Activated naive CD8-positive, alpha-beta T cell treated with anti-CD3 and anti-CD28 coated beads for 36 hours (primary cell): ENCODE results near the gene OTOP2. TPM values are rescaled to one million over a fixed set of nuclear protein-coding genes. Genes with fewer than 3 reads are reported as not detected.
"Not testable (repeated sequence)": the region's sequence is repeated elsewhere in the genome, so short reads cannot be mapped to it uniquely, and the experiment has no call there.

ENCODE experiments used
- DNase-seq: peaks from one replicate; pipeline ENCODE4 v3.0.0; 2021
- H3K27ac Mint-ChIP-seq: one replicate; pipeline ENCODE4 v1.8.0; 2022; ENCODE audit warnings: mild to moderate bottlenecking, moderate library complexity, mixed read lengths
- H3K27me3 Mint-ChIP-seq: one replicate; pipeline ENCODE4 v1.8.0; 2022; ENCODE audit warnings: mild to moderate bottlenecking, mixed read lengths
- H3K36me3 Mint-ChIP-seq: one replicate; pipeline ENCODE4 v1.8.0; 2021; ENCODE audit warnings: mild to moderate bottlenecking, mixed read lengths
- H3K4me1 Mint-ChIP-seq: one replicate; pipeline ENCODE4 v1.8.0; 2021; ENCODE audit warnings: mixed read lengths
- H3K4me3 Mint-ChIP-seq: one replicate; pipeline ENCODE4 v1.8.0; 2022; ENCODE audit warnings: mild to moderate bottlenecking, moderate library complexity, mixed read lengths
- H3K9me3 Mint-ChIP-seq: one replicate; pipeline ENCODE4 v1.8.0; 2022; ENCODE audit warnings: mixed read lengths
- total RNA-seq, 2 experiments: library from RNA; stranded (reverse); gene quantifications; one replicate each; pipeline ENCODE4 v1.2.3, GENCODE V29; 2021

OTOP2 gene
- total RNA-seq, 2 experiments from 2014 or later, result not detected

DNA sequence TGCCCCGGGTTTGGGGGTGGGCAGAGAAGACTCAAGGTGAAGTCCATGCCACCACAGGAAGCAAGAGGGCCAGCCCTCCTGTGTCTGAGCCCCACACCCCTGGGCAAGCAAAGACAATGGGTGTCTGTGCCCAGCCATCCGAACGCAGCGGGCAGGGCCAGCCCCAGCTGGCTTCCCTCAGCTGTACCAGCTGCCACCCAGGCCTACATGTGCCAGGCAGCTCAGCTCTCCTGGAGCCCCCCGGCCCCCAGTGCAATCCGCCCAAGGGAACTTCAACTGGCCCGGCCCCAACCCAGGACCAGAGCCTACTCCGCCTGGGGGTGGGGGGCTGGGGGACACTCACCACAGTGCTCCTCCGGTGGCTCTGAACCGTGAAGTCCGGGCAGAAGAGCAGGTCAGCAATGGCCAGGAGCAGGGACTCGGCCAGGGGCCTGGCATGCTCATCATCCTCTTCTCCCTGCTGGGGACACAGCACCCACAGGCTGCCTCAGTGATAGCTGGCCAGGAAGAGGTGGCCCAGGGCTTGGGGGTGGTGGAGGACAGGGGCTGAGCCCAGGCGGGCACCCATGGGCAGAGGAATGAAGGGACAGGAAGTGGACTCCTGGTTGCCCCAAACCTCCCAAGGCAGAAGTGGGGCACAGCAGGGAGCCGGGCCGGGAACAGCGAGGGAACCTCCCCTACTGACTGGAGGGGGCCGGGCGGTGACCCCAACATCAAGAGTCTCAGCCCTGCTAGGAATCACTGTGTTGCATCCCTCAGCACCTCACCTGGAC, 38.7 kb downstream of the OTOP2 start:
- no peaks in the 10 kb centered on the region for H3K36me3 Mint-ChIP-seq
- H3K4me3 Mint-ChIP-seq, result no peak overlapping the region
- H3K27me3 Mint-ChIP-seq, result no peaks in the 10 kb centered on the region
- no peak for DNase-seq
- H3K4me1 Mint-ChIP-seq, result peaks cover 7% of the 10 kb centered on the region
- H3K27ac Mint-ChIP-seq, result no peak overlapping the region
- no peaks in the 10 kb centered on the region for H3K9me3 Mint-ChIP-seq

DNA sequence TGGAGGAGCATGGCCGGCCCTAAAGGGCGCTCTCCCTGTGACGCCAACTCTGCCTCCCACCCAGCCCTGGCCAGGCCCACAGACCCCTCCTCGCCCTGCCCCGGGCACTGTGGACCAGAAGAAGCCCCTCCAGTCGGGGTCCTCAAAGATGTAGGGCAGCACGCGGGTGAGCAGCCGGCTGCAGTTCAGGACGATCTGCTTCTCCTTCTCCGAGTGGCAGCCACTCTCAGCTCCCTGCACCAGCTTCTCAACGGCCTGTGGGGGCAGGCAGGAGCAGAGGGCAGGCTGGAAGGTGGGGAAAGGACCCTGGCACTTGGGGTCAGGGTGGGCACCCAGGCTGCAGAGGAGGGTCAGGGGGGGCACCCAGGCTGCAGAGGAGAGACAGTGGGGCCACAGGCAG, 39.6 kb downstream of the OTOP2 start:
- no peak for DNase-seq
- no peak overlapping the region for H3K27ac Mint-ChIP-seq
- H3K9me3 Mint-ChIP-seq, result no peaks in the 10 kb centered on the region
- H3K36me3 Mint-ChIP-seq, result no peaks in the 10 kb centered on the region
- H3K4me1 Mint-ChIP-seq, result peaks cover 7% of the 10 kb centered on the region
- H3K4me3 Mint-ChIP-seq, result no peak overlapping the region
- H3K27me3 Mint-ChIP-seq, result no peaks in the 10 kb centered on the region

DNA sequence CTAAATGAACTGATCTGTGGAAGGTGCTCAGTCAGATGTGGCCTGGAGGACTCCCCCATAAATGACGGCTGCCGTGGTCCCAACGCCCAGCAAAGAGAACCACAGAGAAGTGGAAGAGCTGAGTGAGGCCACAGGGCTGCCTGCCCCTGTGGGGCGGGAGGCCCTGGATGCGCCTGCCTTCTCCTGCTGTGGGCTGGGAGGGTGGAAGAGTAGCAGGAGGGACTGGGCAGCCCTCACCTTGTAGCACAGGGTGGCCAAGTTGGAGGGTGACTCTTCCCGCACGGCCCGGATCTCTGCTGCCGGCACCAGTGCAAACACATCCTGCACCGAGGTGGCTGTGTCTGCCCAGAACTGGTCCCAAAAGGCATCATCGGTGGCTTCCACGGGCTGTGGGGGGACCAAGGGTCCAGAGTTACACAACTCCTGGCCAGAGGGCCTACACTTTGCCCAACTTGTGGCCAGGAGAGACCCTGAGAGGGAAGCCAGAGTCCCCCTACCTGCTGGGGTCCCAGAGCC, 40.2 kb downstream of the OTOP2 start:
- H3K36me3 Mint-ChIP-seq, result no peaks in the 10 kb centered on the region
- peaks cover 7% of the 10 kb centered on the region for H3K4me1 Mint-ChIP-seq
- H3K27me3 Mint-ChIP-seq, result no peaks in the 10 kb centered on the region
- H3K9me3 Mint-ChIP-seq, result no peaks in the 10 kb centered on the region
- H3K27ac Mint-ChIP-seq, result no peak overlapping the region
- DNase-seq, result no peak
- H3K4me3 Mint-ChIP-seq, result no peak overlapping the region

DNA sequence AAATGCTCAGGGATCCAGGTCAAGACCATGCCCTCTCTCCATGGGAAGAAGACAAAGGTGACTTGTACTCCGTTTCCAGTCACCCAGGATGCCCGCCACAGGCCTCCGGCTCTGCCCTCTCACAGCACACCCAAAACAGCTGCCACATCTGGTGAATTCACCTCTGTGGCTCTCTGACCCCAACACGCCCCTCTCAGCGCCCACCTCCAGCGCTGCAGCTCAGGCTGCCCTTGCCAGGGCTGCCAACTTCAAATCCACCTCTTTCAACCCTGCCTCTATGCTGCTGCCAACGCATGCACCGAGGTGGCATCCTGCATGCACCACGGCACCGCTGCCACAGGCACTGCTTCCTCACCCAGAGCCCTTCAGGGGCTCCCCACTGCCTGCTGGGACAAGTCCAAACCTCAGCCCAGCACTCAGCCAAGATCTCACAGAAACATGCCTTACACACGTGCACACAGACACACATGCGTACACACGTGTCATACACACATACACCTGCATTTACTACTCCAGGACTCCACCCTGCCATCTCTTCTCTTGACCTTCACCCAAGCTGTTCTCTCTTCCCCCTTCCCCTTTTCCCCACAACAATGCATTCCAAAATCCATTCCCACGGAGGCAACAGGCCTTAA, 41.0 kb downstream of the OTOP2 start:
- H3K36me3 Mint-ChIP-seq, result no peaks in the 10 kb centered on the region
- no peak for DNase-seq
- H3K27me3 Mint-ChIP-seq, result no peaks in the 10 kb centered on the region
- H3K9me3 Mint-ChIP-seq, result no peaks in the 10 kb centered on the region
- H3K4me3 Mint-ChIP-seq, result no peak overlapping the region
- H3K4me1 Mint-ChIP-seq, result peaks cover 7% of the 10 kb centered on the region
- no peak overlapping the region for H3K27ac Mint-ChIP-seq

DNA sequence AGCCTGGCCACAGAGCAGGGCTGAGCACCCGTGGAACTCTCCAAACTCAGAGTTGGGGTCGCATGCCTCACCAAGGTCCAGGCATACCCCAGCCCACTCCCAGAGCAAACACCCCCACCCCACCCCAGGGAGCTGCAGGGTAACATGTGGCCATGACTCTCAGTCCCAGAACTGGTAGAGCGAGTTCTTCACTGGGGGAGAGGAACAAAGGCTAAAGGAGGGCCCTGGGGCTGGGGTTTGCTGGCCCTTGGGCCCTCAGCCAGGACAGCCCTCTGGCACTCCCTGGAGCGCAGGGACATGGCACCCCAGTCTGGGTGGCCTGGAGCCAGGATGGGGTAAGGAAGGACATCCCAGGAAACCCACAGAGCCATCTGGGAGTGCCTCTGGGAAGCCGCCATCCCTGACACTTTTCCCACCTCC, 44.3 kb downstream of the OTOP2 start:
- Mint-ChIP-seq H3K27me3 (peaks cover 7% of the 10 kb centered on the region), H3K27ac (no peak overlapping the region), H3K36me3 (no peaks in the 10 kb centered on the region), H3K4me3 (no peak overlapping the region), H3K9me3 (no peaks in the 10 kb centered on the region), H3K4me1 (peaks cover 5% of the 10 kb centered on the region)
- DNase-seq, result no peak

DNA sequence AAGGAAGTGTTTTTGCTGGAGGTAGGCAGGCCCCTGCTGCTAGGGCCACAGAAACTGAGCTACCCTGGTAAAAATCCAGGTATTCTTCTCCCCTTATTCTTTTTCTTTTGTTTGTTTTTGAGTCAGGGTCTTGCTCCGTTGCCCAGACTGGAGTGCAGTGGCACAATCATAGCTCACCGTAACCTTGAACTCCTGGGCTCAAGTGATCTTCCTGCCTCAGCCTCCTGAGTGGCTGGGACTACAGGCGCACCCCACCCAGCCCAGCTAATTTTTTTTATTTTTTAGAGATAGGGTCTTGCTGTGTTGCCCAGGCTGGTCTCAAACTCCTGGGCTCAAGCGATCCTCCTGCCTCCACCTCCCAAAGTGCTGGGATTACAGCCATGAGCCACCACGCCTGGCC, 45.4 kb downstream of the OTOP2 start:
- not testable (repeated sequence) for DNase-seq, H3K4me1 Mint-ChIP-seq, H3K4me3 Mint-ChIP-seq, H3K36me3 Mint-ChIP-seq, H3K27ac Mint-ChIP-seq, H3K9me3 Mint-ChIP-seq
- H3K27me3 Mint-ChIP-seq, result peaks cover 18% of the 10 kb centered on the region

DNA sequence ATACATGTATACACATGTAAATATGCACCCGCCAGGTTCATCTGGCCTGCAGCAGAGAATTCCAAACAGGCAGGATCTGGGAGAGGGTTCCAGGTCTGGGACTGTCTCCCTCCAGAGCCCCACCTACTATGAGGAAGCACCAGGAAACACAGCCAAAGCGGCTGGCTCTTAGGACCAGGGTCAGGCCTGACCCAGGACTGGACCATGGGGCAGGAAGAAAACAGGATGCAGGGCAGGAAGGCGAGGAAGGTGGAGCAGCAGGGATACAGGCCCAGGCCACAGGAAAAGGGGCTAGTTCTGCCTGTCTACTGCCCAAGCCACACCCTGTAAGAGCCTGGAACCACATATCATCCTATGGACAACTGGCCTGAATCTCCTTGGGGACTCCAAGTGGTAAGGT, 46.3 kb downstream of the OTOP2 start:
- no peaks in the 10 kb centered on the region for H3K36me3 Mint-ChIP-seq
- no peaks in the 10 kb centered on the region for H3K9me3 Mint-ChIP-seq
- peaks cover 21% of the 10 kb centered on the region for H3K27me3 Mint-ChIP-seq
- H3K27ac Mint-ChIP-seq, result no peak overlapping the region
- H3K4me1 Mint-ChIP-seq, result peaks cover 5% of the 10 kb centered on the region
- DNase-seq, result no peak
- H3K4me3 Mint-ChIP-seq, result no peak overlapping the region

DNA sequence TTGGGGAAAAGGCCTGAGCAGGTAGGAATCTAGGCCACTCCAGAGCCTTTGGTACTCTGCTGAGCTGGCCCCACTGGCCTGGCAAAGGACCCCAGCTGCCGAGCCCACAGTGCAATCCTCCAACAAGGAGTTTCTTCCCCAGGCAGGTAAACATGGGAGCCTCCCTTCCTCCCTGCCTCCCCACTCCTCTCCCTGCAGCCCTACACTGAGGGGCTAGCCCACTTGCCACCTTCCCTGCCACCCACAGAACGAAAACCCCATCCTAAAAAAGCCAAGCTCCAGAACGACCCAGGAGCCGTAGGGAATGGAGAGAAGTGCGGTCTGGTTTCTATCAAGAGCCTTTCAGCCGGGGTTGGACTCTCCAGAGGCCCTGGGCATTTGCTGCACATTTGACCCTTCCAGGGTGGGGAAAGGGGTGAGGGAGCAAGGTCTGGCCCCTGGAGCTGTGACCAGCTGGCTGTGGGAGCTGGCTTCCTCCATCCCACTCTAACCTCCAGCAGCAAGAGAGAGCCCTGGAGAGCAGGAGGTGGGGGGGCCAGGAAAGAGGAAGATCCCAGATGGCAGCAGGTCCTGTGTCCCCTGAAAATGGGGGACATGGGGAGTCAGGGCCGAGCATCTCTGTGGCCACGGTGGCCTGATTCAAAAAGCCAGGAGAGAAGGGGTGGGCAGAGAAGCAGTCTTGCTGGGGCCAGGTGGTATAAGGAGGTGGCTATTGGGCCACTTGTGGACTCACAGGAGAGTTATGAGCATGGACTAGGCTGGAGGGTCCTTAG, 47.2 kb downstream of the OTOP2 start:
- Mint-ChIP-seq H3K36me3 (no peaks in the 10 kb centered on the region), H3K4me1 (peaks cover 5% of the 10 kb centered on the region), H3K27me3 (peaks cover 21% of the 10 kb centered on the region), H3K9me3 (no peaks in the 10 kb centered on the region), H3K27ac (no peak overlapping the region), H3K4me3 (peak overlapping the region; percentile 45)
- DNase-seq, result no peak

DNA sequence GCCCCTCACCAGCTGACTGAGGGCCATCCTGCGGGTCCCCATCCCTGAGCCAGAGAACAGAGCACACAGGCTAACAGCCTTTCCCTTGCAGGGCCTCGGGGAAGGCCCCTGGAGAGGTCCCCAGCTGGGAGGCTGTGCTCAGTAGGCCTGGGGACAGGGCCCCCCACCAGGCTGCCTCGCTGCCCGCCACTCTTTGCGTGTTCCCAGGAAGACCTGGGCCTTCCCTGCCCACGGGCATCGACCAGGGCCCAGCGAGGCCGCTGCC, 47.7 kb downstream of the OTOP2 start:
- H3K36me3 Mint-ChIP-seq, result no peaks in the 10 kb centered on the region
- H3K27me3 Mint-ChIP-seq, result peaks cover 21% of the 10 kb centered on the region
- DNase-seq, result no peak
- H3K4me3 Mint-ChIP-seq, result peak overlapping the region; percentile 45
- H3K9me3 Mint-ChIP-seq, result no peaks in the 10 kb centered on the region
- peaks cover 5% of the 10 kb centered on the region for H3K4me1 Mint-ChIP-seq
- H3K27ac Mint-ChIP-seq, result no peak overlapping the region

DNA sequence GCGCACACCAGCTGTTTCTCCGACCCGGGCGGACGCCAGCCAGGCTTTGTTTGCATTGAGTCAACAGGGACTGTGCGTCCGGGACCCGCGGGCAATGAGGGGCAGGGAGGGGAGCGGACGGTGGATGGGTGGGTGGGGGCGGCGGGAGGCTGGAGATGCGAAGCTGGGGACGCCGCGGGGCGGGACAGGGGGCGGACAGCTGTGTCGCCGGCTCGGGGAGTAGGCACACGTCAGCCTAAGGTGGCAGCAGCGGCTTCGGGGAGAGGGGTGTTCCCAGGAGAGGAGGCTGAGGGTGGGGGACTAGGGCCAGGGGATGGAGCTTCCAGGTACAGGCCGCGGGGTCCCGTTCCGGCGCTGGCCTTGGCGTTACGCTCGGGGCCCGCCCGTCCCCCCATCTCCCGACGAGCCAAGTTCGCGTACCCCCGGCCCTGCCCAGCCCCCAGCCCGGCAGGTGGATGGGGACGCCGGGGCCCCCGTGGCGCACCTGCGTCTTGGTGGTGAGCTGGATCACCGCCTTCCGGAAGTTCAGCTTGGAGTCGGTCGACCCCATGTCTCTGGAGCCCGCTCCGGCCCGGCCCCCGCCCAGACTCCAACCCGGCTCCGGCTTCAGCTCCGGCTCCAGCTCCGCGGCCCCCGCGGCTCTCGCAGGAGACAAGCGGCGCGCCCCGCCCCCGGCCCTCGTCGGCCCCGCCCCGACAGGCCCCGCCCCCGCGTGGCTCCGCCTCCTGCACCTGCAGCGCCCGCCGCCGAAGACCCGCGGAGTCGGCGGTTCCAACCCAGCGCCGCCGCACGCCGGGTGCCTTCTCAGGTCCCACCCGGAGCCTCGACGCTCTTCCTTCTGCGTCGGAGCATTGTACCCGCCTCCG, 48.3 kb downstream of the OTOP2 start, which contains the start of gene HID1:
TSS of gene HID1 (minus strand) at position 653 of the 866 bp plus-strand sequence. CDS start at position 550, 103 bp downstream.
- peak; percentile 79 for DNase-seq
- H3K36me3 Mint-ChIP-seq, result no peaks in the 10 kb centered on the region
- no peak within 1 kb of the TSS for H3K27ac Mint-ChIP-seq
- H3K4me3 Mint-ChIP-seq, result peak within 1 kb of the TSS; percentile 84
- H3K4me1 Mint-ChIP-seq, result peaks cover 5% of the 10 kb centered on the region
- peaks cover 21% of the 10 kb centered on the region for H3K27me3 Mint-ChIP-seq
- no peaks in the 10 kb centered on the region for H3K9me3 Mint-ChIP-seq

DNA sequence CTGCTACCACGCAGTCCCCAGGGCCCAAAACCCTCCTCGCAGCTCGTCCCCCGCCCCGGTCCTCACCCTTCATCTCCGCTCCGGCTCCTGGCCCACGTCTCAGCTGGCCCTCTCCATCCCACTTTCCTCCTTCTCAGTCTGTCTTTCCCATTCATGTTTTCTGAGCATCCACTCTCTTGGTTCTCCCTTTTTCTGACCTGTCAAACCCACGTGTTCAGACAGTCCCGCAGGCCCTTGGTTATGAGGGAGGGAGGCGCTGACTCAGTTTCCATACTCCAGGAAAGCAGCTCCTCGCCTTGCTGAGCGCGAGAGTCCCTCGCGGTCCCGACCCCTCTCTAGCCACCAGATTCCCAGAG, 48.9 kb downstream of the OTOP2 start:
- Mint-ChIP-seq H3K27ac (no peak overlapping the region), H3K9me3 (no peaks in the 10 kb centered on the region), H3K36me3 (no peaks in the 10 kb centered on the region), H3K4me1 (peaks cover 5% of the 10 kb centered on the region), H3K27me3 (peaks cover 21% of the 10 kb centered on the region), H3K4me3 (peak overlapping the region; percentile 84)
- no peak for DNase-seq

DNA sequence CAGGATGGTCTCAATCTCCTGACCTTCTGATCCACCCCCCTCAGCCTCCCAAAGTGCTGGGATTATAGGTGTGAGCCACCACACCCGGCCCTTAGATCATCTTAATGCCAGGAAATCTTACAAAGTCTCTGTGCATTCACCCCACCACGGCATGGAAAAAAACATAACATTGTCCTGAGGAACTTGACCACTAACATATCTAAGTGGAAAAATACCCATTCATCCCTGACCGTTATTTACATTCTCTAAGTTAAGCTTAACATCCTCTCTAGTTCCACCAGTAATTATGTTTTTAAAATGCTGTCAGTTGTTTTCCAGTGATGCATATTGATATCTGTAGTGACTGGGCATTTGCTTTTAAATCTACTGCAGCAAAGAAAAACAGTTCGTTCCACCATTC, 51.9 kb downstream of the OTOP2 start:
- peaks cover 7% of the 10 kb centered on the region for H3K4me1 Mint-ChIP-seq
- no peak for DNase-seq
- H3K9me3 Mint-ChIP-seq, result no peaks in the 10 kb centered on the region
- no peaks in the 10 kb centered on the region for H3K36me3 Mint-ChIP-seq
- H3K27ac Mint-ChIP-seq, result no peak overlapping the region
- peaks cover 21% of the 10 kb centered on the region for H3K27me3 Mint-ChIP-seq
- no peak overlapping the region for H3K4me3 Mint-ChIP-seq

DNA sequence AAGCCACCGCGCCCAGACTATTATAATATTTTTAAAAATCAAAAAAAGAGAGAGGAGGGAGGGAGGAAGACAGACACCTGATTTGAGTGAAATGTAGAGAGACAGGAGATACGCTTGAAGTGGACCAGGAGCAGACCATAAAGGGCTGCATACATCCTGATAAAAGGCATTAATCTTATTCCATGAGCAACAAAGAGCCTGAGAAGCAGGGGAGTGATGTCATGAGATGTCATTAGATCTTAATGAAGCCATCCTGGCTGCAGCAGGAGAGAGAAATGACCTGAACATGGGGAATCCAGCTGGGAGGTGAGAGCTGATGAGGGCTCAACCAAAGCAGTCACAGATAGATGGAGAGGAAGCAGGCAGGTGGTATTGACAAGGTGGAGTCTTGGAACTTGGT, 53.7 kb downstream of the OTOP2 start:
- Mint-ChIP-seq H3K9me3 (no peaks in the 10 kb centered on the region), H3K36me3 (no peaks in the 10 kb centered on the region), H3K27ac (no peak overlapping the region), H3K4me1 (peaks cover 14% of the 10 kb centered on the region), H3K27me3 (peaks cover 19% of the 10 kb centered on the region), H3K4me3 (no peak overlapping the region)
- DNase-seq, result no peak

DNA sequence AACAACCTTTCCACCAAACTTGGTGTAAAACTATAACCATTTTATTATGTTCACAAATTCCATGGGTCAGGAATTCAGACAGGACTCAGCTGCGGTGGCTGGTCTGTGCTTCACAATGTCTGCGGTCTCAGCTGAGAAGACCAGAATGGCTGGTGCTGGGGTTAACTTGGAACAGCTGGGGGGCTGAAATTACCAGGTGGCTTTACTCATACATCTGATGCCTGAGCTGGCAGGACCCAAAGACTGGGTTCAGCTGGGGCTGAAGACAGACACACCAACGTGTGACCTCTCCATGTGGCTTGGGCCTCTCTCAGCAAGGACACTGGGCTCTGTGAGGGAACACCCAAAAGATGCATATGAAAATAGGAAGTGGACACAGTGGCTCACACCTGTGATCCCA, 54.2 kb downstream of the OTOP2 start:
- H3K9me3 Mint-ChIP-seq, result no peaks in the 10 kb centered on the region
- H3K36me3 Mint-ChIP-seq, result no peaks in the 10 kb centered on the region
- H3K27me3 Mint-ChIP-seq, result peaks cover 15% of the 10 kb centered on the region

More for the DNA sequence above, 54.2 kb downstream of the OTOP2 start:
- Mint-ChIP-seq H3K27ac (no peak overlapping the region), H3K4me3 (no peak overlapping the region), H3K4me1 (peaks cover 11% of the 10 kb centered on the region)
- DNase-seq, result no peak
